ENCODE data around the gene TJP2.

DNA sequence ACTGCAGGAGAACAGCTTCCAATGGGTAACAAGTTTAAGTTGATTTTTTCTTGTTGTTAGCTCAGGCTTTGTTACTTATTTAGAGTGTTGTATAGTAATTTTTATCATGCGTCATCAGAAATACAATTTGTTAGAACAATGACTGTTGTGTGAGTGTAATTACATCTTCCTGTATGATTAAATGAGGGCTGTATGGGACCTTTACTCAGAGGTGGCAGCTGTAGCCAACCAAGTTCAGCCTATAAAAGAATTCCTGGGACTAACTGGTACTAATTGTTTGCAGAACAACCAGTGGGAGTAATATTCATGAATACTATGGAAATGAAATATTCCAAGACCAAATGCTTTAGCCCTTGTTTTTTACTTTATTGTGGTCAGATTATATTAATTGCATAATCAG lies 30.8 kb upstream of the TJP2 start:
- TF ChIP-seq EZH2 (IDR thresholded peaks at IDR 0.05; ENCODE audit: insufficient read depth, low read length), result no peak
- TF ChIP-seq, protein P1, sequence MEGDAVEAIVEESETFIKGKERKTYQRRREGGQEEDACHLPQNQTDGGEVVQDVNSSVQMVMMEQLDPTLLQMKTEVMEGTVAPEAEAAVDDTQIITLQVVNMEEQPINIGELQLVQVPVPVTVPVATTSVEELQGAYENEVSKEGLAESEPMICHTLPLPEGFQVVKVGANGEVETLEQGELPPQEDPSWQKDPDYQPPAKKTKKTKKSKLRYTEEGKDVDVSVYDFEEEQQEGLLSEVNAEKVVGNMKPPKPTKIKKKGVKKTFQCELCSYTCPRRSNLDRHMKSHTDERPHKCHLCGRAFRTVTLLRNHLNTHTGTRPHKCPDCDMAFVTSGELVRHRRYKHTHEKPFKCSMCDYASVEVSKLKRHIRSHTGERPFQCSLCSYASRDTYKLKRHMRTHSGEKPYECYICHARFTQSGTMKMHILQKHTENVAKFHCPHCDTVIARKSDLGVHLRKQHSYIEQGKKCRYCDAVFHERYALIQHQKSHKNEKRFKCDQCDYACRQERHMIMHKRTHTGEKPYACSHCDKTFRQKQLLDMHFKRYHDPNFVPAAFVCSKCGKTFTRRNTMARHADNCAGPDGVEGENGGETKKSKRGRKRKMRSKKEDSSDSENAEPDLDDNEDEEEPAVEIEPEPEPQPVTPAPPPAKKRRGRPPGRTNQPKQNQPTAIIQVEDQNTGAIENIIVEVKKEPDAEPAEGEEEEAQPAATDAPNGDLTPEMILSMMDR (IDR thresholded peaks at IDR 0.05; ENCODE audit: insufficient read depth, low read depth, low read length), result no peak
